ENCODE results near the gene ADSS1. TPM values are rescaled to one million over a fixed set of nuclear protein-coding genes. Genes with fewer than 3 reads are reported as not detected.

The ADSS1 gene
- 0.37 and 0.52 TPM in 2 replicates for total RNA-seq (2021)
- percentile 12 among the genes with signal in this experiment for Bru-seq, nascent RNA
- percentile 9 among the genes with signal in this experiment for BruChase-seq, experiment 1, labeled RNA remaining after a 2-hour chase
- BruChase-seq, experiment 2, labeled RNA remaining after a 6-hour chase, result percentile 16 among the genes with signal in this experiment
- long read RNA-seq, partial matches to known transcripts, result 0 of 1 reads
- long read RNA-seq, other reads (novel, unspliced or antisense), result 0 of 1 reads

DNA sequence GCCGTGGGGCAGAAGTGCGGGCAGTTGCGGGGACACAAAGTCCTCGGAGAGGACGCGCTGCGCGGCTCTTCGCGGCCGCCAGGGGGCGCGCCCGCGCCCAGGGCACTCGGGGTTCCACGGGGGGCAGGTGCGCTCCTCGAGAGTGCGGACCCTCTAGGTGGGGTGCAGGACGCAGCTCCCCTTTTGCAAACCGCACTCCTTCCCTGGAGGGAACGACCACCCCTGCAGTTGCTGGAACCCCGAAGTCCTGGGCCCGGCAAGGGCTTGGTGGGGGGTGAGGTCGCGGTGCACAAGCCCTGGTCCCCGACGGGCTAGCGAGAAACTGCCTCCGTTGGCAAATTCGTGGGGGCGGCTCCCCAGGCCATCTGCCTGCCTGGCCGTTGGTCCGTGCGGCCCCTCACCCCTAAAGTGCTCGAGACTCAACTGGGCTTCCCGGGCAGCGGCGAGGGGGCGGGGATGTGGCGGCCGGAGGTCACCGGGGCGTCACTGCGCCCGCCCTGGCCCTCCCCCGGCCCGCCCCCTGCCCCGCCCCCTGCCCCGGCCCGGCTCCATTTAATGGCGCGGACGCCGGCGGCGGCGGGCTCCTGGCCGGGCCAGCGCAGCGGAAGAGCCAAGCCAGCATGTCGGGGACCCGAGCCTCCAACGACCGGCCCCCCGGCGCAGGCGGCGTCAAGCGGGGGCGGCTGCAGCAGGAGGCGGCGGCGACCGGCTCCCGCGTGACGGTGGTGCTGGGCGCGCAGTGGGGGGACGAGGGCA lies at the start of gene ADSS1:
ADSS1 (plus strand) TSS at position 579 of the 756 bp plus-strand sequence; CDS start at position 621, 42 bp downstream.
- no peak for DNase-seq (ENCODE audit: low spot score)
- Histone ChIP-seq H3K36me3 (ENCODE audit: insufficient read depth, low read length, poor library complexity, severe bottlenecking) (peaks cover 5% of the 10 kb centered on the region), H3K27me3 (replicated peaks; ENCODE audit: insufficient read depth, low read depth, low read length, poor library complexity) (no peaks in the 10 kb centered on the region), H3K9me3 (ENCODE audit: low read depth, low read length, poor library complexity, severe bottlenecking) (no peaks in the 10 kb centered on the region), H3K4me3 (ENCODE audit: low read depth, low read length, poor library complexity, severe bottlenecking) (peak within 1 kb of the TSS; percentile 40), H3K4me1 (ENCODE audit: insufficient read depth, low read length, poor library complexity, severe bottlenecking) (peaks cover 9% of the 10 kb centered on the region), H3K27ac (ENCODE audit: low read depth, low read length, poor library complexity, severe bottlenecking) (no peak within 1 kb of the TSS)
- TF ChIP-seq EZH2 (IDR thresholded peaks at IDR 0.05; ENCODE audit: borderline replicate concordance, low read depth, low read length, poor library complexity, severe bottlenecking), result no peak
- TF ChIP-seq, protein P1, sequence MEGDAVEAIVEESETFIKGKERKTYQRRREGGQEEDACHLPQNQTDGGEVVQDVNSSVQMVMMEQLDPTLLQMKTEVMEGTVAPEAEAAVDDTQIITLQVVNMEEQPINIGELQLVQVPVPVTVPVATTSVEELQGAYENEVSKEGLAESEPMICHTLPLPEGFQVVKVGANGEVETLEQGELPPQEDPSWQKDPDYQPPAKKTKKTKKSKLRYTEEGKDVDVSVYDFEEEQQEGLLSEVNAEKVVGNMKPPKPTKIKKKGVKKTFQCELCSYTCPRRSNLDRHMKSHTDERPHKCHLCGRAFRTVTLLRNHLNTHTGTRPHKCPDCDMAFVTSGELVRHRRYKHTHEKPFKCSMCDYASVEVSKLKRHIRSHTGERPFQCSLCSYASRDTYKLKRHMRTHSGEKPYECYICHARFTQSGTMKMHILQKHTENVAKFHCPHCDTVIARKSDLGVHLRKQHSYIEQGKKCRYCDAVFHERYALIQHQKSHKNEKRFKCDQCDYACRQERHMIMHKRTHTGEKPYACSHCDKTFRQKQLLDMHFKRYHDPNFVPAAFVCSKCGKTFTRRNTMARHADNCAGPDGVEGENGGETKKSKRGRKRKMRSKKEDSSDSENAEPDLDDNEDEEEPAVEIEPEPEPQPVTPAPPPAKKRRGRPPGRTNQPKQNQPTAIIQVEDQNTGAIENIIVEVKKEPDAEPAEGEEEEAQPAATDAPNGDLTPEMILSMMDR (conservative IDR thresholded peaks at IDR 0.05; ENCODE audit: low read depth, low read length), result peak; percentile 66
- ChIA-PET POLR2A (ENCODE audit: low non-redundant PET) (interaction anchor here (0.6 kb wide), 1 partner anchor 101 kb away, joined by 3 read pairs; no protein-coding TSS in a partner anchor), CTCF (no interaction called here)
- intact Hi-C loops (cut with micrococcal nuclease; ENCODE audit: unreplicated experiment), result no loop called here
- BruUV-seq (replicated peaks), result no TSS peak

- CTCF ChIA-PET, result no interaction called here
- Histone ChIP-seq H3K4me1 (ENCODE audit: insufficient read depth, low read length, poor library complexity, severe bottlenecking) (peaks cover 33% of the 10 kb centered on the region), H3K9me3 (ENCODE audit: low read depth, low read length, poor library complexity, severe bottlenecking) (no peaks in the 10 kb centered on the region), H3K27me3 (replicated peaks; ENCODE audit: insufficient read depth, low read depth, low read length, poor library complexity) (no peaks in the 10 kb centered on the region), H3K36me3 (ENCODE audit: insufficient read depth, low read length, poor library complexity, severe bottlenecking) (no peaks in the 10 kb centered on the region), H3K4me3 (ENCODE audit: low read depth, low read length, poor library complexity, severe bottlenecking) (no peak overlapping the region), H3K27ac (ENCODE audit: low read depth, low read length, poor library complexity, severe bottlenecking) (no peak overlapping the region)
- no peak for DNase-seq (ENCODE audit: low spot score)
- TF ChIP-seq EZH2 (IDR thresholded peaks at IDR 0.05; ENCODE audit: borderline replicate concordance, low read depth, low read length, poor library complexity, severe bottlenecking), result no peak
- TF ChIP-seq, protein P1 (conservative IDR thresholded peaks at IDR 0.05; ENCODE audit: low read depth, low read length), result no peak
- BruUV-seq (replicated peaks), result no TSS peak
- intact Hi-C loops (cut with micrococcal nuclease; ENCODE audit: unreplicated experiment), result no loop called here
- POLR2A ChIA-PET (ENCODE audit: low non-redundant PET), result no interaction called here
Observed at GRCh38 chr14:104675447-104675846, 48.6 kb upstream of the ADSS1 start.

- CTCF ChIA-PET, result interaction anchor here (2.9 kb wide), 1 partner anchor 11 kb away, joined by 9 read pairs; no protein-coding TSS in a partner anchor
- POLR2A ChIA-PET (ENCODE audit: low non-redundant PET), result interaction anchor here (0.6 kb wide), 1 partner anchor 124 kb away, joined by 3 read pairs; no protein-coding TSS in a partner anchor
- intact Hi-C loops (cut with micrococcal nuclease; ENCODE audit: unreplicated experiment), result no loop called here
Observed at GRCh38 chr14:104676130-104676693, 47.8 kb upstream of the ADSS1 start.

More at GRCh38 chr14:104676130-104676693, 47.8 kb upstream of the ADSS1 start:
- DNase-seq (ENCODE audit: low spot score), result no peak
- H3K9me3 ChIP-seq (ENCODE audit: low read depth, low read length, poor library complexity, severe bottlenecking), result no peaks in the 10 kb centered on the region
- H3K4me3 ChIP-seq (ENCODE audit: low read depth, low read length, poor library complexity, severe bottlenecking), result no peak overlapping the region
- TF ChIP-seq, protein P1 (conservative IDR thresholded peaks at IDR 0.05; ENCODE audit: low read depth, low read length), result no peak
- TF ChIP-seq EZH2 (IDR thresholded peaks at IDR 0.05; ENCODE audit: borderline replicate concordance, low read depth, low read length, poor library complexity, severe bottlenecking), result no peak
- H3K27ac ChIP-seq (ENCODE audit: low read depth, low read length, poor library complexity, severe bottlenecking), result no peak overlapping the region
- H3K4me1 ChIP-seq (ENCODE audit: insufficient read depth, low read length, poor library complexity, severe bottlenecking), result peaks cover 40% of the 10 kb centered on the region
- BruUV-seq (replicated peaks), result no TSS peak
- no peaks in the 10 kb centered on the region for H3K27me3 ChIP-seq (replicated peaks; ENCODE audit: insufficient read depth, low read depth, low read length, poor library complexity)
- no peaks in the 10 kb centered on the region for H3K36me3 ChIP-seq (ENCODE audit: insufficient read depth, low read length, poor library complexity, severe bottlenecking)
